AG04450 (cell line): ENCODE data around the gene CDC42EP3. TPM values are rescaled to one million over a fixed set of nuclear protein-coding genes. Genes with fewer than 3 reads are reported as not detected.
A peak's percentile ranks its signal among the peaks of the same experiment; 100 is the strongest.

Experiments used
- CTCF ChIA-PET: fragments of 300-600, 350-600 bp; formaldehyde crosslinking; extraction: SDS; loops from one replicate; lab custom pipeline; 2022; ENCODE audit warnings: antibody characterized with exemption, inconsistent platforms; lab: Charles Lee
- POLR2A ChIA-PET: fragments of 350-600 bp; formaldehyde crosslinking; extraction: SDS; loops from one replicate; lab custom pipeline; 2021; ENCODE audit warnings: antibody characterized with exemption, inconsistent platforms; lab: Yijun Ruan, JAX
- DNase-seq: peaks from one replicate; pipeline ENCODE4 v3.0.0-alpha.2; 2011; ENCODE audit warnings: low read depth, low spot score
- H3K27ac ChIP-seq: one replicate; pipeline ENCODE4 v1.5.1; 2012; ENCODE audit warnings: low read depth, low read length, control low read depth
- H3K27me3 ChIP-seq: one replicate; pipeline ENCODE4 v1.6.0; 2012; ENCODE audit warnings: low read length; ENCODE audit not compliant: control insufficient read depth, insufficient read depth
- H3K4me3 ChIP-seq: 2 replicates; pipeline ENCODE4 v1.5.1; 2011; ENCODE audit warnings: mild to moderate bottlenecking, low read depth, low read length, control low read depth
- H3K9me3 ChIP-seq: 2 replicates; pipeline ENCODE4 v1.5.1; 2012; ENCODE audit warnings: low read length; ENCODE audit not compliant: control insufficient read depth, insufficient read depth
- polyA plus RNA-seq: library from polyadenylated mRNA; depleted of rRNA; stranded (reverse); fragments of >200 nt; gene quantifications from 2 replicates; pipeline ENCODE4 v1.2.3, GENCODE V29; 2011
- TF ChIP-seq, protein P1 (sequence below): IDR thresholded peaks from 2 replicates; pipeline ENCODE4 v1.5.1; 2011; ENCODE audit warnings: low read depth, low read length, control low read depth, inconsistent platforms

The CDC42EP3 gene
- polyA plus RNA-seq, 1 experiment = 245 TPM

DNA sequence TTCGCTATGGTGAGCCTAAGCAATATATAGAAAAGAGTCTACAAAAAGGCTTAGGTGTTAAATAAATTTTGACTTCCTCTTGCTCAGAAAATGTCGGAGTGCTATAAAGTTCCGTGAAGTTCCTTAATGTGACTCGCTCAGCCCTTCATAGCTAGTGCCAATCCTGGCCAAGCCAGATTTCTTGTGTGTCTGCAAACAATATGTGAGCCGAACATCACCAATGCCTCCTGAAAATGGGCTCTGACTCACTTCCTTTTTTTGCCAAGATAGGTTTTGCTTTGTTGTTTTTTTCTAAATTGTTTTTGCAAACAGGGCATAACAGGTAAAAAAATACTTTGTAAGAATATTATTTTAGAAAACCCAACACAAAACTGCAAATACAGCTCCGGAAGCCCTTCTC is 26.1 kb downstream of the CDC42EP3 start:
- no peak for DNase-seq
- H3K4me3 ChIP-seq = no peak overlapping the region
- no peaks in the 10 kb centered on the region for H3K27me3 ChIP-seq
- H3K27ac ChIP-seq = no peak overlapping the region
- CTCF ChIA-PET = interaction anchor here (0.6 to 6.4 kb wide), 4 partner anchors 16 to 233 kb away, joined by 3 to 28 read pairs (median 4); no protein-coding TSS in a partner anchor
- POLR2A ChIA-PET = no interaction called here
- peaks cover 6% of the 10 kb centered on the region for H3K9me3 ChIP-seq
- TF ChIP-seq, protein P1, sequence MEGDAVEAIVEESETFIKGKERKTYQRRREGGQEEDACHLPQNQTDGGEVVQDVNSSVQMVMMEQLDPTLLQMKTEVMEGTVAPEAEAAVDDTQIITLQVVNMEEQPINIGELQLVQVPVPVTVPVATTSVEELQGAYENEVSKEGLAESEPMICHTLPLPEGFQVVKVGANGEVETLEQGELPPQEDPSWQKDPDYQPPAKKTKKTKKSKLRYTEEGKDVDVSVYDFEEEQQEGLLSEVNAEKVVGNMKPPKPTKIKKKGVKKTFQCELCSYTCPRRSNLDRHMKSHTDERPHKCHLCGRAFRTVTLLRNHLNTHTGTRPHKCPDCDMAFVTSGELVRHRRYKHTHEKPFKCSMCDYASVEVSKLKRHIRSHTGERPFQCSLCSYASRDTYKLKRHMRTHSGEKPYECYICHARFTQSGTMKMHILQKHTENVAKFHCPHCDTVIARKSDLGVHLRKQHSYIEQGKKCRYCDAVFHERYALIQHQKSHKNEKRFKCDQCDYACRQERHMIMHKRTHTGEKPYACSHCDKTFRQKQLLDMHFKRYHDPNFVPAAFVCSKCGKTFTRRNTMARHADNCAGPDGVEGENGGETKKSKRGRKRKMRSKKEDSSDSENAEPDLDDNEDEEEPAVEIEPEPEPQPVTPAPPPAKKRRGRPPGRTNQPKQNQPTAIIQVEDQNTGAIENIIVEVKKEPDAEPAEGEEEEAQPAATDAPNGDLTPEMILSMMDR = no peak

- ChIA-PET POLR2A (no interaction called here), CTCF (interaction anchor here (0.6 to 6.4 kb wide), 5 partner anchors 126 to 248 kb away, joined by 4 to 28 read pairs (median 8); no protein-coding TSS in a partner anchor)
- Histone ChIP-seq H3K4me3 (no peak overlapping the region), H3K27ac (no peak overlapping the region), H3K9me3 (peaks cover 6% of the 10 kb centered on the region), H3K27me3 (no peaks in the 10 kb centered on the region)
- TF ChIP-seq, protein P1 = no peak
- DNase-seq = no peak
These were observed 27.3 kb downstream of the CDC42EP3 start for GRCh38 chr2:37644191-37644590.

GRCh38 chr2:37643730-37644078 is 27.7 kb downstream of the CDC42EP3 start:
- Histone ChIP-seq H3K9me3 (peaks cover 6% of the 10 kb centered on the region), H3K27ac (no peak overlapping the region)
- POLR2A ChIA-PET = no interaction called here

DNA sequence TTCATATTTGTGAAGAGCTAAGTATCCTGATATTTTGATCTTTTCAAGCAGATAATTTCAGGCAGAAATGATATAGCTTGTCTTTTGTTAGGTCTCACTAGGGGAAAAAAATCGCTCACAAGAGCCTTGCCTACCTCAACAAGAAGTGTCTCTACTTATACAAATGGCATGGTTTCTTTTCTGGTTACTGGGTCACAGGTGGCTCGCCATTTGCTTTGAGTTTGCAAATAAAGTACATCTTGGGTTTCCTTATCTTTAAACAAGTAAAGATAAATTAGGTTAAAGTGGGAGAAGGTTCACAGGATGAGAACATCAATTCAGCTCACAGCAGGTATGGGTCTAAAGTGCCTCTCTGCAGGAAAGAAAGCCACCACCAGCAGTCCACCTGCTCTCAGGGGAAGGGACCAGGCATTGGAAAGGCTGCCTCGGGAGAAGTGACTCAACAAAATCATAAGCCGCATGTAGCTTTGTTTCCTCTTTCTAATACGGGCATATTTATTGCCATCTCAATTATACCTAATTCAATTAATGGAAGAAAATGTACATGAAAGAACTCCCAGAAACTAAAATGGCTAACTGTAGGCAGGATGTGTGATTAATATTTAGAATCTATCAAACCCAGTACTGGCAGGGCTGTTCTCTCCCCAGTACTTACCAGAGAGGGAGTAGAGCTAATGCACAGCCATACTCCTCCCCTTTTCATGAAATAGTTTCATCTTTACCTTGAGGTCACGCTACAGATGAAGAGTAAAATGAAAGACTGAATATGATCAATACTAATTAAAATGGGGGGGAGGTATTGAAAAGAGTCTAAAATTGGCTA is 28.3 kb downstream of the CDC42EP3 start:
- Histone ChIP-seq H3K4me3 (no peak overlapping the region), H3K9me3 (peaks cover 3% of the 10 kb centered on the region; the same call in 1 of the 2 replicates), H3K27ac (no peak overlapping the region), H3K27me3 (no peaks in the 10 kb centered on the region)
- CTCF ChIA-PET = interaction anchor here (1.0 to 6.4 kb wide), 6 partner anchors 189 to 247 kb away, joined by 3 to 28 read pairs (median 8); no protein-coding TSS in a partner anchor
- POLR2A ChIA-PET = no interaction called here
- DNase-seq = no peak
- TF ChIP-seq, protein P1 = no peak

More at GRCh38 chr2:37643730-37644078, 27.7 kb downstream of the CDC42EP3 start:
- TF ChIP-seq, protein P1 = no peak
- CTCF ChIA-PET = interaction anchor here (0.6 to 6.4 kb wide), 5 partner anchors 127 to 248 kb away, joined by 4 to 28 read pairs (median 8); no protein-coding TSS in a partner anchor
- no peak for DNase-seq
- Histone ChIP-seq H3K27me3 (no peaks in the 10 kb centered on the region), H3K4me3 (no peak overlapping the region)

DNA sequence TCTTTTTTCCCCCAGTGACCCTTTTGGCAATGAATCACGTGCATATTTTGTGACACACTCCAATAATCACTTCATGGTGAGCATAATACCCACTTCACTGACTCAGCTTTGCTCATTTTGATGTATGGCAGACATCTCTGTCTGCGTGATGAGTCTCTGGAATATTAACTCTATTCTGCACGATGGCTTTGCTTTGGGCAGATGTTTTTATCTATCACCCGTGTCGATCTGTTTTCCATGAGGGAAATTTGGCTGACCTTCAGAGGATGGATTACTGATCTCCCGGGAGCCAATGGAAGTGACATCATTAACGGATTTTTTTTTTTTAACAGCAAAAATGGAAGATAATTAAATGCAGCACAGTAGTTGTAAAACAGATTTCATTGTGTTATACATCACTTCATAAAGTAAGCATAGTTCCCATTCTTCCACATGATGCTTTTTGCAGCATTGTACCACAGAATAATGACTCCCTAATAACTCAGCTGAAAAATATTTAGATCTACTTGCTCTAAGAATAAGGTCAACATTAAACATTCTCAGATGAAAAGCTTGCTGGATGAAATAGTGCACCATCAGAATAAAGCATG is 29.8 kb downstream of the CDC42EP3 start:
- ChIA-PET POLR2A (interaction anchor here (0.8 to 1.3 kb wide), 5 partner anchors 11 to 196 kb away, joined by 3 to 4 read pairs (median 3); no protein-coding TSS in a partner anchor), CTCF (interaction anchor here (0.6 to 3.6 kb wide), 5 partner anchors 191 to 246 kb away, joined by 3 to 13 read pairs (median 4); no protein-coding TSS in a partner anchor)
- no peak overlapping the region for H3K4me3 ChIP-seq
- H3K27ac ChIP-seq = peak overlapping the region; percentile 62
- H3K27me3 ChIP-seq = no peaks in the 10 kb centered on the region
- DNase-seq = peak; percentile 52
- H3K9me3 ChIP-seq = no peaks in the 10 kb centered on the region
- TF ChIP-seq, protein P1 = no peak
